Cortex of kidney (tissue), 1 donor: ENCODE data around the gene ZNF506.
"Not testable (repeated sequence)": the region's sequence is repeated elsewhere in the genome, so short reads cannot be mapped to it uniquely, and the experiment has no call there.

Experiments used
- DNase-seq: peaks from one replicate; lab custom pipeline; 2025; lab: John Stamatoyannopoulos, UW

The ZNF506 gene

GRCh38 chr19:19778666-19779065, 42.9 kb downstream of the ZNF506 start:
- no peak for DNase-seq

DNA sequence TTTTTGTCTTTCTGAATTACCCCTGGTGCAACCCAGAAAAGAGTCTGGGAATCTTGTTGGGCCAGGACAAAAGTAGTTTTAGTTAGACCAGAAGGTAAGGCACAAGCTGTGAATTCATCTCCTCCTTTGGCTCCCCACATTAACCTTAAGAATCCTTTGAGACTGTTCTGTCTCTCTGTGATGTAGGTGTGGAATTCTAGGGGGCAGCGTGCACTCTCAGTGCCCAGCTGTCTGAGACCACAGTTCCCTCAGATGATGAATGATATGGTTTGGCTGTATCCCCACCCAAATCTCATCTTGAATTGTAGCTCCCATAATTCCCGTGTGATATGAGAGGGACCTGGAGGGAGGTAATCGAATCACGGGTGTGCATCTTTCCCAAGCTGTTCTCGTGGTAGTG, 43.9 kb downstream of the ZNF506 start:
- no peak for DNase-seq

GRCh38 chr19:19776206-19777008, 45.1 kb downstream of the ZNF506 start:
- DNase-seq = peak; percentile 61

GRCh38 chr19:19775891-19776205, 45.7 kb downstream of the ZNF506 start:
- no peak for DNase-seq

GRCh38 chr19:19774354-19775033, 47.1 kb downstream of the ZNF506 start:
- no peak for DNase-seq

- DNase-seq = not testable (repeated sequence)
These were observed 49.6 kb downstream of the ZNF506 start for GRCh38 chr19:19771963-19772362.

- DNase-seq = not testable (repeated sequence)
These were observed 51.6 kb downstream of the ZNF506 start for GRCh38 chr19:19769971-19770370.

DNA sequence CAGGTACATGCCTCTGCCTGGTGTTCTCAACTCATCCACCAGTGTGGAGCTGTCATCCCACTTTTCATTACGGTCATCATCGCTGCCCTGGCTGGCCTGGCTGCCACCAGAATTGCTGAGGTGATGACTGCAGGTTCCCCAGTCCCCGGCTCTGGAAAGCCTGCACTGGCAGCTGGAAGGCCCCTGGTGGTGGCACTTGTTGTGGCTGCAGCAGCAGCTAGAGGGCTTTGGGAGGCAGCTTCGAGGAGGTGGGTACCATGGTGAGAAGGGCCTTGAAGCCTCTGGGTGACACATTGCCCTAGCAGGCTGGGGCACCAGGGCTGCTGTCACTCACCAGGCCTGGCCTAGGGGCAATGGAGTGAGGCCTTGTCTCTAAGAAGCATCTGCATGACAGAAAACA, 63.4 kb downstream of the ZNF506 start:
- no peak for DNase-seq

GRCh38 chr19:19752760-19753403, 68.7 kb downstream of the ZNF506 start:
- DNase-seq = no peak

GRCh38 chr19:19751846-19752245, 69.7 kb downstream of the ZNF506 start:
- DNase-seq = no peak

DNA sequence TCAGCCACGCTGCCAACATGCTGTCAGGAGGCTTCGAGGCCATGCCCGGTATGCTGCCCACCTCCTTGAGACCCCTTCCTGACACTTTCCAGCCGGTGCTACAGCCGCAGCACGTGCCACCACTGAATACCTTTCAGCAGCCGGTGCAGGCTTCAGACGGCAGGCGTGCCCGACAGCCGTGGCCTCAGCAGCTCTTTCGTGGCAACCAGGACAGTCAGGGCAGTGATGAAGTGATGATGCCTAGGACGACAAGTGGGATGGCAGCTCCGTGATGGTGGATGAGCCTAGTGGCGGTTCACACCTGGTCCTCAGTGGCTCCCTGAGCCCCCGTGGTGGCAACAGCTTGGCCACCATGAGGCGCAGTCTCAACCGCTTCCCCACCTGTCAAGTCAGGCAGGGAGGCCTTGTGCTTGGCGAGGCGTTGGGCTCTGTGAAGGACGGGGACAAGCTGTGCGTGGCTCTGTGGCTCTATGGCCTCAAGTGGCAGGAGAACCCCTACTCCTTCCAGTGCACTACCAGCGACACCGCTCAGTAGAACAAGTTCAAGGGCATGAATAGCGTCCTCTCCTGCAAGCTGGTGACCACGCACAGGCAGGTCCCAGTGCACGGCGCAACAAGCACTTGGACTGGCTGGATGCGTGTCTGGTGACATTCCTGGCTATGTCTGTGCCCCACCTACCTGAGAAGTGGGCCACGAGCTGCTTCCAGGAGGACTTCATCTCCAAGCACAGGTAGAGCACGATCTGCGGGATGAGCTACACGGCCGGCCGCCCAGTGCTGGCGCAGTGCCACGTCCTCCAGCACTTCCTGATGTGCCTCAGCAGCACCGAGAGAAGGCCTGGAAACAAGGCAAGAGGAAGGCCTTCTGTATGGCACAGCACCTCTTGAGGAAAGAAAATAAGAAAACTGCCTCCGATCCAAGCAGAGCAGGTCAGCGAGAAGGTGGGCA, 70.4 kb downstream of the ZNF506 start:
- DNase-seq = no peak

DNA sequence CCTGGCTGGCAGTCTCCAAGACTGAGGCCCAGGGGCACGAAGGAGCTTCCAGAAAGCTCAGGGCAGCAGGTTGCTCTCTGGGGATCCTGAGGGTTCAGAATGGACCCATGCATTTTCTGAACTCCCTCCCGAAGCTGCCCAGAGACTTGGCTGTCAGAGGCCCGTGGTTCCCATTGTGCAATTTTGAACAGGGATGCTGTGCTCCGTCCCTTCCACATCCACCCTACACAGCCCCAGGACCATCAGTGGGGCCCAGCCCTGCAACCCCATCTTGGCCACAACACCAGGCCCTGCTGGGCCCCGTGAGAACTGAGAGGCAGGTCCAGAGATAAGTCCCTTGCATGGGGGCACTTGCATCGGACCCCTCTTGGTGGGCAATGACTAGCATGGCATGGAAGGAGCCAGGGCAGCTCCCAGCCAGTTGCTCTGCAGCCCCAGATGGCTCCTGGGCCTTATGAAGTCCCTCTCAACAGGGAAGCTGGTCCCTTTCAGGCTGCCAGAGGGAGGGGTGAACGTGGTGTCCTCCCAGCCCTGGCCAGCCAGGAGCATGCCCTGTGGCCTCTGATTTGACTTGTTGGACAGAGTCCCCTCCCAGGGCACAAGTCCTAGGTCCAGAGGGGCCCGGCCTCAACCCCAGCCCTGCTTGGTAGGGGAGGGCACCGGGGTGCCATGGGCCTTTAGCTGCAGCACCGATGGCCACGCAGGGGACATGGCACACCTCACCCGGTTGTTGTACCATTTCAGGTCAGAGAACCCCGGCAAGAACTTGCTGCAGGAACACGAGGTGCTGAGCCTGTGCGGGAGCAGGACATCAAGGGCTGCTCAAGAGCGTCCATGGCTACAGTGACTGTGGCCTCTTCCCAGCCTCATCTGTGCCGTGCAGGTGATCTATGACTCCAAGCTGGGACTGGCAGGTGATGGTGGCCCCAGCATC, 71.4 kb downstream of the ZNF506 start:
- DNase-seq = no peak

GRCh38 chr19:19749117-19749907, 72.2 kb downstream of the ZNF506 start:
- DNase-seq = no peak

DNA sequence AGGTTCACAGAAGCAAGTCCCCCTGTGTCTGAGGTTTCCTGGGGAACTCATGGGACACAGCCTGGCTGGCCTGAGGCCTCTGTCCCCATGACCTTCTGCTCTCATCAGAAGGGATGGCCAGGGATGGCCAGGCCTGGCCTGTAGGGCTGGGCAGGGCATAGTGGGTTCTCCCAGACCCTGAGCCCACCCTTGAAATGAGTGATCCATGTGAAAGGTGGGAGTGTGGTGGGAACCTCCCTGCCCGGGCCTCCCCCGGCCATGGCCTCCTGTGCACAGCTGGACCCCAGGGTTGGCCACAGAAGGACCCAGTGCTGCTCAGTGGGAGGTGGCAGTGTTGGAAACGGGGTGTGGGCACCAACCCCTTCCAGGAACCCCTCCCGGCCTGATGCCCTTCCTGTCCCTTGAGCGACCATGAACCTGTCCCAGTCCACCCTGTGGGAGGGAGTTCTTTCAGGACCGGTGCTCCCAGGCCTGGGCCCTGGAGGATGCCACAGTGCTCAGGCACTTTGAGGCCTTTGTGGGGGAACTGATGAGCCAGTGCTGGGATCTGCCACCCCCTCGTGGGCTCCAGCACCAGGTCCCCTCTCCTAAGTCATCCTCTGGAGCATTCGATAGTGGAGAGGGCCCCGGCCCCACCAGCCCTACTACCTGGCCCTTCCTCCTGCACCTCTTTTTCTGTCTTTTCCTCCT, 73.2 kb downstream of the ZNF506 start:
- DNase-seq = no peak

DNA sequence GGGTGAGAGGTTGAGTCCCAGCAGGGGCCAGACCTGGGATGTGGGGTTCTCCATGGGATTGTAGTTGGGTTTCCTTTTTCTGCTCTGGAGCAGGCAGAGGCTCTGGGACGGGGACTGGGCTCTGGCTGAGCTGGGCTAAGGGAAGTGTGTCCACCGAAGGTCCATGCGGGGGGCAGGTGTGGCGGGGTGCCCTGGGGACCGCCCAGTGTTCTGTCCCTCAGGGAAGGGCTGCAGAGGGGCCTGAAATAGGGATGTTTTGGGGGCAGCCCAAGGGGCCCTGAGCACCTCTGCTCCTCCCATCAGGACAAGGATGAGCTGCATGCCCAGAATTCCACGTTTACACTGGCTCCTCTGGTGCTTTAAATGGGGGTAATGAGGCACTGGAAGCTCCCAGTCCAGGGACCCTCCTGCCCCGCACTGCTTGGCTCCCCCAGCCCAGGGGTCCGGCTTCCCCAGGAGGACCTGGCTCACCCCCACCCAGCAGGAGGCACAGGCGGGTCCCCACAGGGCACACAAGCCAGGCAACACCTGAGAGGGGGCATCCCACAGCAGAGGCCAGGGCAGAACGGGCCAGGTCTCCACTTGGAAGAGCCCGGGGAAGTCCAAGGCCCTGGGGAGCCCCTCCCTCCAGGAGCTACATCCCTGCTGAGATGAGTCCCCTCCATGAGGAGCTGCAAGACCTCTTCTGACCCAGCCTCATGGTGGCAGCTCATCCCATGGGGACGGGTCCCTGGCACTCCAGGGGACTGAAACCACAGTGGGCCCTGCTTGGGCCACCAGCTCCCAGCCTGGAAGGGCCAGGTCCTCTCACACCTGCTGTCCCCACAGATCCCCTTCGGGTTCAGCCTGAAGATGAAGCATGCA, 74.0 kb downstream of the ZNF506 start:
- DNase-seq = no peak

DNA sequence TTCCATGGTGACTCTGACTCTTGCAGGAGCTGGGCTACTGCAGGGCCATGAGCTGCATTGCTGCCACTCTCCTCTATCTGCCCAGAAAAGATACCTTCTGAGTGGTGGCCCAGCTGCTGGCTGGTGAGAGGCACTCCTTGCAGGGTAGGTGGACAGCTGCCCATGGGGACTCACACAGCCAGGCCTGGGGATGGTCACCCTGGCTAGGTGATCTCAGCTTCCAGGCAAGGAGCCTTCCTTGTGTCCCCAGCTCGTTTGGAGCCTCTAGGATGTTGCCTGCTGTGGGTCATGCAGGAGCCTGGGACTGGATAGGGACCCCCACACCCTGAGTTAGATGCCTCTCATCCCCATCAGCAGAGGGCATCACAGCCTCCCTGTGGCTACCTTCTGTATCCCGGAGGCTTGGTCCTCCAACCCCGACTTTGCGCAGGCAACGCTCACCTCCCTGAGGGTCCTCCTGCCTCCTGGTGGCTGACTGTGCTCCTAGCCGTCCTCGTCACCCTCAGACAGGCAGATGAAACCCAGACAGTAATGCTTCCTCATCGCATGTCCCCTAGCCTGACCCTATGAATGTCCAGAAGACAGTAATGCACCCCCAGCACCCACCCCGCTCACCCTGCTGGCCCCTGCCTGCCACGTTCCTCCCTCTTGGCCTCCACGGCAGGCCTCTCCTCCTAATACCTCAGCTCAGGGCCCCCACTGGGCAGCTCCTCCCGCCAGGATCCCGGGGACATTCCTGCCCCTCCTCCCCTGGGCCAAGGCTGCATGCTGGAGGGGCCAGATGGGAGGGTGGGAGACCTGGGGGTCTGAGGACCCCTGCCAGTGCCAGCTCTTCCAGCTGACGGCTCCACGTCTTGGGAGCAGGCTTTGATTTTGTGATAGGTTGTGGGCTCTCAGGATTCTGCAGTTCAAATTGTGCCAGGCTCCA, 75.0 kb downstream of the ZNF506 start:
- DNase-seq = no peak

DNA sequence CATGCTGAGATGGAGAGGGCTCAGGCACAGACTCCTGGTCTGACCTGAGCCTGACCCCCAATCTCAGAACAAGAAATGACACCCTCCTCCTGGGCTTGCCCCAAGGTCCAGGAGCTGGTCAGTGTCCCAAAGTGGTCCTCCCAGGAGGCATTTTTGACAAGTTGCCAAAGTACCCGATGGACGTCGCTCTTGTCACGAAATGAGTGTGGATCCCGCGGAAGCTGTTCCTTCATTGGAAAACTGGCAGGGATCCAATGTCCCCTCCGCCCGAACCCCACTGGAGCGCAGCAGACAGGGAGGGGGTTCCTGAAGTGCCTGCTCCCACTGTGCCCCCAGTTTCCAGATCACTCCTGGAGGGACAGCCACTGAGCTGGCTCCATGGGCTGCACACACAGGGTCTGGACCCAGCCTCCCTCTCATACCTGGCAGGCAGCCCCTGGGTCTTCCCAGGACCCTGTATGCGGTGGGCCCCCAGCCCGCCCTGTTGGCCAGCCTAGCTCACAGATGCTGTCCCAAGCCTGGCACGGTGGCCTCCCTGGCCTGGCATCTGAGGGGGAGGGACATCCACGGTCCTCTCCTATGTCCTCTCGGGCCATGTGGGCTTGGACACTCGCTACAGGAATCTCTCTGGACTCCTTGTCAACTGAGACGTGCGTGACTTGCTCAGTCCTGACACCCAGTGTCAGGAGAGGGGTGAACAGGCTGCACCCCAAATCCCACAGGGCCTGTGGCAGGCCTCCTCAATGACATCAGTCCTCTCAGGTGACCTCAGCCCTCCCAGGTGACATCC, 75.9 kb downstream of the ZNF506 start:
- no peak for DNase-seq
